ENCODE measurements around the gene RRP12. TPM values are rescaled to one million over a fixed set of nuclear protein-coding genes. Genes with fewer than 3 reads are reported as not detected.
"Not testable (repeated sequence)": the region's sequence is repeated elsewhere in the genome, so short reads cannot be mapped to it uniquely, and the experiment has no call there.

The RRP12 gene
- total RNA-seq, 1 experiment from 2014 or later: 86.7 TPM

- intact Hi-C loops (cut with micrococcal nuclease): loop anchor here (2.0 kb wide), 1 partner anchor 77 kb away; no protein-coding TSS in a partner anchor
- no peak overlapping the region for H3K27ac Mint-ChIP-seq (ENCODE audit: low read depth, unreplicated experiment)
- CTCF ChIA-PET: interaction anchor here (0.7 to 2.7 kb wide), 8 partner anchors 9 to 317 kb away, joined by 3 to 11 read pairs (median 4); partner anchors contain the start of gene FRAT1
- no peak for TF ChIP-seq CTCF (IDR thresholded peaks at IDR 0.05; ENCODE audit: unreplicated experiment)
- H3K4me1 Mint-ChIP-seq (ENCODE audit: insufficient read depth, unreplicated experiment): no peaks in the 10 kb centered on the region
- H3K9me3 Mint-ChIP-seq (ENCODE audit: unreplicated experiment): no peaks in the 10 kb centered on the region
- POLR2A ChIA-PET: interaction anchor here (0.6 to 0.9 kb wide), 4 partner anchors 19 to 44 kb away, joined by 3 to 4 read pairs (median 3); partner anchors contain the start of gene FRAT1
- no peak overlapping the region for H3K4me3 Mint-ChIP-seq (ENCODE audit: unreplicated experiment)
- no TSS peak for BruUV-seq (replicated peaks)
- no peaks in the 10 kb centered on the region for H3K27me3 Mint-ChIP-seq (ENCODE audit: insufficient read depth, unreplicated experiment)
- DNase-seq (ENCODE audit: unreplicated experiment): peak; percentile 27
- H3K36me3 Mint-ChIP-seq (ENCODE audit: insufficient read depth, unreplicated experiment): peaks cover 58% of the 10 kb centered on the region
Observed at GRCh38 chr10:97355571-97355975, 45.6 kb downstream of the RRP12 start.

DNA sequence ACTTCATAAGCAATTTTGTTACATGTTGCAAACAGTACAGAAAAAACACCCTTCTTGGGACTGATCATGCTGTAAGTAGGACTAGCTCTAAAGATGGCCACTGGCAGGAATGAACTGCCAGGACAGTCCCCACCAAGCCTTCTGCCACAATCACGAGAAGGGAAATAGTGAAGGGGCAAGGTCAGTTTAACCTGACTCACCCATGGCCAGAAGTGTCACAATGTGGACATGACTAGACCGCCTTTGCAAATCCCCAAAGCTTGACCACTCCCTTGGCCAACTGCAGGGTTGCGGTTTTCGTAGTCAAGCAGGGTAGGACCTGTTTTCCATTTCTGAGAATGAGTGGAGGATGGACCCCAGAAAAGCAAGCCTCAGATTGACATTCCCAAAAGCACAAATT lies 47.2 kb downstream of the RRP12 start:
- no peaks in the 10 kb centered on the region for H3K9me3 Mint-ChIP-seq (ENCODE audit: unreplicated experiment)
- ChIA-PET POLR2A (no interaction called here), CTCF (interaction anchor here (0.5 to 2.7 kb wide), 3 partner anchors 75 to 243 kb away, joined by 3 to 11 read pairs (median 3); no protein-coding TSS in a partner anchor)
- H3K4me3 Mint-ChIP-seq (ENCODE audit: unreplicated experiment): no peak overlapping the region
- TF ChIP-seq CTCF (IDR thresholded peaks at IDR 0.05; ENCODE audit: unreplicated experiment): no peak
- H3K4me1 Mint-ChIP-seq (ENCODE audit: insufficient read depth, unreplicated experiment): no peaks in the 10 kb centered on the region
- BruUV-seq (replicated peaks): no TSS peak
- H3K27ac Mint-ChIP-seq (ENCODE audit: low read depth, unreplicated experiment): no peak overlapping the region
- intact Hi-C loops (cut with micrococcal nuclease): loop anchor here (2.0 kb wide), 1 partner anchor 75 kb away; no protein-coding TSS in a partner anchor
- no peaks in the 10 kb centered on the region for H3K27me3 Mint-ChIP-seq (ENCODE audit: insufficient read depth, unreplicated experiment)
- DNase-seq (ENCODE audit: unreplicated experiment): no peak
- H3K36me3 Mint-ChIP-seq (ENCODE audit: insufficient read depth, unreplicated experiment): peaks cover 57% of the 10 kb centered on the region

DNA sequence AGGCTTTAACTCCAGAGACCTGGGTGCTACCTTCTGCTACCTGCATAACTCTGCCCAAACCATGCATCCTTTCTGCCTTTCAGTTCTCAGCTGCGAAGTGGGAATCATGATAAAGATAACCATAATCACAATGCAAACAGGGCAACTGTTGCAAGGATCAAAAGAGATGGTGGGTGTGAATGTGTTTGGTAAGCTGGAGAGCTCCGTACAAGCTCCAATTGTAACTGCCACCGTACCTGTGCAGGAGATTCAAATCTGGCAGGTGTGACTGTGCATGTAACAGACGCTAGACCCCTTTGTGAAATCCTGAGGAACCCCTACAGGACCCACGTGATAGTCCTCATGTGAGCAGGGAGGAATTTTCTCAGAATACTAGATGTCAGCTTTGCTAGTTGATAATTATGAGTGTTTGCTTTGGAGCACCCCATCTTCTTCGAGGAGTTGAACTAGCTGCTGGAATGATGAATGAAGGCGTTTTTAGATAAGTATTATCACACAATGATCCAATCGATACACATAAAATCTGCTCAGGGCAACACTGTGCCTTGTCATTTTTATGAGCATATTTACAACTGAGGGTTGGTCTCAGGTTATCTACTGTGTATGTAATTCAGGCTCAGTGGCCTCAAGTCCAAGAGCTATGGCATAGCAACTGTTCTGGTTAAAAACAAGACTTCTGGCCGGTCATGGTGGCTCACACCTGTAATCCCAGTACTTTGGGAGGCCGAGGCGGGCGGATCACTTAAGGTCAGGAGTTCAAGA lies 51.2 kb downstream of the RRP12 start:
- Mint-ChIP-seq H3K27me3 (ENCODE audit: insufficient read depth, unreplicated experiment) (no peaks in the 10 kb centered on the region), H3K9me3 (ENCODE audit: unreplicated experiment) (no peaks in the 10 kb centered on the region), H3K27ac (ENCODE audit: low read depth, unreplicated experiment) (no peak overlapping the region), H3K36me3 (ENCODE audit: insufficient read depth, unreplicated experiment) (peaks cover 31% of the 10 kb centered on the region), H3K4me3 (ENCODE audit: unreplicated experiment) (no peak overlapping the region), H3K4me1 (ENCODE audit: insufficient read depth, unreplicated experiment) (no peaks in the 10 kb centered on the region)
- TF ChIP-seq CTCF (IDR thresholded peaks at IDR 0.05; ENCODE audit: unreplicated experiment): no peak
- no TSS peak for BruUV-seq (replicated peaks)
- intact Hi-C loops (cut with micrococcal nuclease): no loop called here
- ChIA-PET CTCF (interaction anchor here (0.5 kb wide), 1 partner anchor 768 kb away, joined by 3 read pairs; no protein-coding TSS in a partner anchor), POLR2A (interaction anchor here (0.6 kb wide), 1 partner anchor 15 kb away, joined by 3 read pairs; no protein-coding TSS in a partner anchor)
- DNase-seq (ENCODE audit: unreplicated experiment): no peak

GRCh38 chr10:97347317-97347716 lies 53.8 kb downstream of the RRP12 start:
- ChIA-PET POLR2A (no interaction called here), CTCF (interaction anchor here (0.7 kb wide), 1 partner anchor 22 kb away, joined by 3 read pairs; no protein-coding TSS in a partner anchor)
- Mint-ChIP-seq H3K27me3 (ENCODE audit: insufficient read depth, unreplicated experiment) (no peaks in the 10 kb centered on the region), H3K4me1 (ENCODE audit: insufficient read depth, unreplicated experiment) (no peaks in the 10 kb centered on the region), H3K4me3 (ENCODE audit: unreplicated experiment) (no peak overlapping the region), H3K27ac (ENCODE audit: low read depth, unreplicated experiment) (no peak overlapping the region), H3K9me3 (ENCODE audit: unreplicated experiment) (no peaks in the 10 kb centered on the region), H3K36me3 (ENCODE audit: insufficient read depth, unreplicated experiment) (peaks cover 10% of the 10 kb centered on the region)
- no peak for DNase-seq (ENCODE audit: unreplicated experiment)
- no TSS peak for BruUV-seq (replicated peaks)
- no peak for TF ChIP-seq CTCF (IDR thresholded peaks at IDR 0.05; ENCODE audit: unreplicated experiment)
- intact Hi-C loops (cut with micrococcal nuclease): no loop called here

DNA sequence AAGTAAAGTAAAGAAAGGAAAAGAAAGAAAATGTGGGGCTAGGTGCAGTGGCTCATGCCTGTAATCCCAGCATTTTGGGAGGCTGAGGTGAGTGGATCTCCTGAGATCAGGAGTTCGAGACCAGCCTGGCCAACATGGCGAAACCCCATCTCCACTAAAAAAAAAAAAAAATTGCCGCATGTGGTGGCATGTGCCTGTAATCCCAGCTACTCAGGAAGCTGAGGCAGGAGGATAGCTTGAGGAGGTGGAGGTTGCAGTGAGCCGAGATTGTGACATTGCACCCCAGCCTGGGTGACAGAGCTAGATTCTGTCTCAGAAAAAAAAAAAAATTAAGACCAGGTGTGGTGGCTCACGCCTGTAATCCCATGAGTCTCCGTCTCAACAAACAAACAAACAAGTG lies 57.5 kb downstream of the RRP12 start:
- intact Hi-C loops (cut with micrococcal nuclease); H3K27ac Mint-ChIP-seq (ENCODE audit: low read depth, unreplicated experiment): not testable (repeated sequence)

More for the DNA sequence above, 57.5 kb downstream of the RRP12 start:
- H3K36me3 Mint-ChIP-seq (ENCODE audit: insufficient read depth, unreplicated experiment); H3K4me1 Mint-ChIP-seq (ENCODE audit: insufficient read depth, unreplicated experiment); BruUV-seq (replicated peaks); H3K4me3 Mint-ChIP-seq (ENCODE audit: unreplicated experiment); POLR2A ChIA-PET; H3K9me3 Mint-ChIP-seq (ENCODE audit: unreplicated experiment); DNase-seq (ENCODE audit: unreplicated experiment); H3K27me3 Mint-ChIP-seq (ENCODE audit: insufficient read depth, unreplicated experiment): not testable (repeated sequence)
- CTCF ChIA-PET: interaction anchor here (0.6 to 0.8 kb wide), 5 partner anchors 8 to 271 kb away, joined by 3 to 4 read pairs (median 3); no protein-coding TSS in a partner anchor

All from MCF 10A (cell line).